ENCODE measurements around the gene EIF1. TPM values are rescaled to one million over a fixed set of nuclear protein-coding genes. Genes with fewer than 3 reads are reported as not detected.
"Not testable (repeated sequence)": the region's sequence is repeated elsewhere in the genome, so short reads cannot be mapped to it uniquely, and the experiment has no call there.

EIF1 gene
- total RNA-seq, 1 donor from 2014 or later = 943 TPM

- Histone ChIP-seq H3K4me1 (peaks cover 24% of the 10 kb centered on the region), H3K4me3 (peak overlapping the region; percentile 52), H3K27ac (peak overlapping the region; percentile 81), H3K9me3 (no peaks in the 10 kb centered on the region), H3K27me3 (ENCODE audit: low read depth) (no peaks in the 10 kb centered on the region), H3K36me3 (no peaks in the 10 kb centered on the region)
- ATAC-seq = peak; percentile 95 to 96
- TF ChIP-seq CTCF (IDR thresholded peaks at IDR 0.05) = peak; percentile 97
- intact Hi-C loops (cut with DNase I) = no loop called here
- peak; percentile 95 for DNase-seq
Observed at GRCh38 chr17:41665566-41666236, 23.0 kb upstream of the EIF1 start.

- DNase-seq = no peak
- Histone ChIP-seq H3K9me3 (no peaks in the 10 kb centered on the region), H3K4me3 (peak overlapping the region; percentile 52), H3K36me3 (no peaks in the 10 kb centered on the region), H3K27me3 (ENCODE audit: low read depth) (no peaks in the 10 kb centered on the region), H3K4me1 (peaks cover 24% of the 10 kb centered on the region), H3K27ac (peak overlapping the region; percentile 81)
- TF ChIP-seq CTCF (IDR thresholded peaks at IDR 0.05) = peak; percentile 21
- ATAC-seq = peak; percentile 10 to 47
- intact Hi-C loops (cut with DNase I) = no loop called here
Observed at GRCh38 chr17:41666237-41666641, 22.4 kb upstream of the EIF1 start.

- ATAC-seq (peak; percentile 87 to 91), DNase-seq (peak; percentile 90)
- H3K36me3 ChIP-seq = no peaks in the 10 kb centered on the region
- no peaks in the 10 kb centered on the region for H3K9me3 ChIP-seq
- no peaks in the 10 kb centered on the region for H3K27me3 ChIP-seq (ENCODE audit: low read depth)
- peak overlapping the region; percentile 52 for H3K4me3 ChIP-seq
- peak overlapping the region; percentile 81 for H3K27ac ChIP-seq
- TF ChIP-seq CTCF (IDR thresholded peaks at IDR 0.05) = peak; percentile 96
- peaks cover 24% of the 10 kb centered on the region for H3K4me1 ChIP-seq
- intact Hi-C loops (cut with DNase I) = no loop called here
Observed at GRCh38 chr17:41666708-41667279, 21.9 kb upstream of the EIF1 start.

- H3K4me1 ChIP-seq = peaks cover 24% of the 10 kb centered on the region
- DNase-seq (peak; percentile 49), ATAC-seq (no peak)
- no peaks in the 10 kb centered on the region for H3K36me3 ChIP-seq
- peak overlapping the region; percentile 52 for H3K4me3 ChIP-seq
- intact Hi-C loops (cut with DNase I) = no loop called here
- no peaks in the 10 kb centered on the region for H3K27me3 ChIP-seq (ENCODE audit: low read depth)
- no peak for TF ChIP-seq CTCF (IDR thresholded peaks at IDR 0.05)
- H3K9me3 ChIP-seq = no peaks in the 10 kb centered on the region
- peak overlapping the region; percentile 81 for H3K27ac ChIP-seq
Observed at GRCh38 chr17:41667280-41668041, 21.2 kb upstream of the EIF1 start.

- H3K4me1 ChIP-seq = peaks cover 34% of the 10 kb centered on the region
- no peak for TF ChIP-seq CTCF (IDR thresholded peaks at IDR 0.05)
- H3K27me3 ChIP-seq (ENCODE audit: low read depth) = no peaks in the 10 kb centered on the region
- DNase-seq (no peak), ATAC-seq (no peak)
- intact Hi-C loops (cut with DNase I) = no loop called here
- no peaks in the 10 kb centered on the region for H3K9me3 ChIP-seq
- no peak overlapping the region for H3K4me3 ChIP-seq
- H3K36me3 ChIP-seq = no peaks in the 10 kb centered on the region
- no peak overlapping the region for H3K27ac ChIP-seq
Observed at GRCh38 chr17:41672153-41672552, 16.5 kb upstream of the EIF1 start.

- DNase-seq; H3K27me3 ChIP-seq (ENCODE audit: low read depth); intact Hi-C loops (cut with DNase I); H3K9me3 ChIP-seq; H3K36me3 ChIP-seq; H3K4me3 ChIP-seq; ATAC-seq: not testable (repeated sequence)
- Histone ChIP-seq H3K27ac (peak overlapping the region; percentile 14), H3K4me1 (peaks cover 33% of the 10 kb centered on the region)
Observed at GRCh38 chr17:41675157-41676057, 13.3 kb upstream of the EIF1 start.

All from lower lobe of right lung (tissue), 2 donors.